HG02571 (cell line): ENCODE measurements around the gene NKAIN1.
"Not testable (repeated sequence)": the region's sequence is repeated elsewhere in the genome, so short reads cannot be mapped to it uniquely, and the experiment has no call there.

ENCODE experiments used
- ATAC-seq: cut with Tn5 transposase; IDR thresholded peaks from one replicate; pipeline ENCODE4 v1.9.1; 2021; ENCODE audit warnings: mild to moderate bottlenecking, moderate library complexity; ENCODE audit not compliant: unreplicated experiment

Gene NKAIN1

GRCh38 chr1:31239653-31240241, at the start of gene NKAIN1:
TSS of gene NKAIN1 (minus strand) at chr1:31239887. CDS start at chr1:31239547, 340 bp downstream.
- no peak for ATAC-seq

DNA sequence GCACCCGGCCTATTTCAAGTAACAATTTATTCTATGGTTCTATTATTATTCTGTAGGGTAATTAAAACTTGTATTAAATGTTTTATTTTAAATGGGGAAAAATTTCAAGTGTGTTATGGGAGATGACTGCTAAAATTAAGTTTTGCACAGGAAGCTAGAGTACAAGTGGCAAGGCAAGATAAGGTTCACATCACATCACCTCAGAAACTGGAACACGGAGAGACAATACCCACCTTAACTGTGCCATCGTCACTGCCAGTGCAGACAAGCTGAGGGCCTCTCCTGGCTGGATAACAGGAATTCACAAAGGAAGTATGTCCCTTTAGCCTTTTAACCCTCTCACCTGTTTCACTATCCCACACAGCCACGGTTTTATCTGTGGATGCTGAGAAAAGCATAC, 49.3 kb upstream of the NKAIN1 start:
- ATAC-seq, result no peak

- ATAC-seq, result not testable (repeated sequence)
These were observed 48.1 kb upstream of the NKAIN1 start for GRCh38 chr1:31287791-31288190.

GRCh38 chr1:31282426-31282825, 42.7 kb upstream of the NKAIN1 start:
- not testable (repeated sequence) for ATAC-seq

DNA sequence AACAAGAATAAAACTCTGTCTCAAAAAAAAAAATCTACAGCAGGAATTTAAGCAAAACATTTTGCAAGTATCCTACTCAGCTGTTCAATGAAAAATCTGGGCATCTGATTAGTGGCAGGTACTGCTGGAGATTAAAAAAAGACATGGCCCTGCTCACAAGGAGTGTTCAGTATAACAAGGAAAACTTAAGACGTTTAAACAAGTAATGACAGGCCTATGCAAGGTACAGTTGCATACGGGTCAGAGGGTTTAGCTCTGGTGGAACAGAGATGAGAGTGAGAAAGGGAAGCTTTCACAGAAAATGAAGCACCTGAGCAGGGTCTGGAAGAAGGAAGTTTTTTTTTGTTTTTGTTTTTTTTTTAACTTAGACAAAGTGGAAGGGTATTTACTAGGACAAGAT, 33.9 kb upstream of the NKAIN1 start:
- no peak for ATAC-seq

DNA sequence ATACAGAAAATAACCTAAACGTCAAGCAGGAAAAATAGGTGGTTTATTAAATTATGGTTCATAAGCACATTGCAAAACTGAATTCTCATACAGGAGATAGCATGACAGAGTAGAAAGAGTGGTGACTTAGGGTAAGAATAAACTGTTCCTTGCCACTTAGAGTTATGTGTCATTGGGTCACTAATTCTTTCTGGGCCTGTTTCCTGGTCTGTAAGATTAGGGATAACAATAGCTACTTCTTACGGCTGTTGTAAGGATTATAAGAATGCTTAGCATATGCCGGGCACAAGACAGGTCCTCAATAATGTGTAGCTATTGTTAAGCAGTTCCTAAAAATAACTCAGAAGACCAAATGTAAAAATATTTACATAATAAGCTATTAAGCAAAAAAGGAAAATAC, 32.7 kb upstream of the NKAIN1 start:
- ATAC-seq, result no peak

- no peak for ATAC-seq
These were observed 26.9 kb upstream of the NKAIN1 start for GRCh38 chr1:31266547-31266946.

GRCh38 chr1:31264790-31265386, 25.2 kb upstream of the NKAIN1 start:
- no peak for ATAC-seq

- no peak for ATAC-seq
These were observed 23.7 kb upstream of the NKAIN1 start for GRCh38 chr1:31263408-31263807.

- not testable (repeated sequence) for ATAC-seq
These were observed 22.7 kb upstream of the NKAIN1 start for GRCh38 chr1:31262393-31262792.

DNA sequence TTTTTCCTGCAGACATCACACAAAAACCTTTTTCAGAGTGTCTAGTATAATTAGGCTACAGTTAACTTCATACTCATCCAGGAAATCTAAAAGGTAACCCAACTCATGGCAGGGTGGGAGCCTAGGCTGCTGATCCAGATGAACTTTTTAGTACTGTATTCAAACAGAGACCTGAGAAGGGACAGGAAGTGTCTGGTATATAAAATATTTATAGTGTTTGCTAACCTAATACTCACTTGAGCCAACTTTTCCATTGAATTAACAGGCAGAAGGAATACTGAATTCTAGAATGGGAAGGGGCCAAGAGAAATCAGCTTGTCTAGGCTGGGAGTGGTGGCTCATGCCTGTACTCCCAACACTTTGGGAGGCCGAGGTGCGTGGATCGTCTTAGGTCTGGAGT, 22.2 kb upstream of the NKAIN1 start:
- no peak for ATAC-seq

- ATAC-seq, result no peak
These were observed 20.1 kb upstream of the NKAIN1 start for GRCh38 chr1:31259746-31260145.

DNA sequence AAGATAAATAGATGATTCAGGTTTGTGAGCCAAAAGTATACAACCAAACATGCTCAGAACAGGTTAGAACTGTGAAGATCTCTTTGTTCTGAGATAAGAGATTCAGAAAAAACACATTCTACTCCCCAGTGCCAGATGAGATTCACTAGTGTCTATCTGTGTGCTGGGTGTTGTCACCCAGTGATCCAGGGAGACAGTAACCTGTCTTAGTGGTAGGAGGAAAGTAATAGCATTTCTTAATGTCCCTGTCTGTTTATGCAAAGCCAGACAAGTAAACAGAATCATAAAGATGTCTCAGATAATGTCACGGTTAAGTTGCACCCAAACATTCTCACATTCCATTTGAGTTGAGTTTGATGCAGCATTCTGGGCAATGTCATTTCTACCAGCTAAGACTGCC, 18.9 kb upstream of the NKAIN1 start:
- no peak for ATAC-seq

DNA sequence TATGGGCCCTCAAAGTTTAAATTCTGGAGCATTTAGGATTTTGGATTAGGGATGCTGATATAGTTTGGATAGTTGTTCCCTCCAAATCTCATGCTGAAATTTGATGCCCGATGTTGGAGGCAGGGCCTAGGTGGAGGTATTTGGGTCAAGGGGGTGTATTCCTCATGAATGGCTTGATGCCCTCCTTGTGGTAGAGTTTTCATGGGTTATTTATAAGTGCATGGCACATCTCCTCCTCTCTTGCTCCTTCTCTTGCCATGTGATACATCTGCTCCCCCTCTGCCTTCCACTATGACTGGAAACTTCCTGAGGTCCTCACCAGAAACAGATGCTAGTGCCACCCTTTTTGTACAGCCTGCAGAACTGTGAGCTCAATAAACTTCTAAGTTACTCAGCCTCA, 17.5 kb upstream of the NKAIN1 start:
- ATAC-seq, result no peak

GRCh38 chr1:31249854-31250253, 10.2 kb upstream of the NKAIN1 start:
- no peak for ATAC-seq

DNA sequence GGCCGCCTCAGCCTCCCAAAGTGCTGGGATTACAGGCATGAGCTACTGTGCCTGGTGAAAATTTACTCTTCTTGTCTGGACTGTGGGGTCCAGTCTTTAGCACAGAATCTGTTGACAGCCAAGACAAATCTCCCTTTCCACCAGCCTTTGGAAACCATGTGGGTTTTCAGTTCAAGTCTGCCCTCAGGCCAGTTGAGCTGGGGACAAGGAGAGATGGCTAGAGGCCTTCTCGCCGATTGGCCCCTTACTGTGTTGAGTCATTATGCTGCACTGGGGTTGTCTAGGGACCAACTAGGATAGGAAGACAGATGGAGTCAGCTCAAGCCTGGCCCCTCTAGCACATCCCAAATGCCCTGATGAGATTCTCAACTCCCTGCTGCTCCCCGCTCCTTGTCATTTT, 8.6 kb upstream of the NKAIN1 start:
- ATAC-seq, result no peak

DNA sequence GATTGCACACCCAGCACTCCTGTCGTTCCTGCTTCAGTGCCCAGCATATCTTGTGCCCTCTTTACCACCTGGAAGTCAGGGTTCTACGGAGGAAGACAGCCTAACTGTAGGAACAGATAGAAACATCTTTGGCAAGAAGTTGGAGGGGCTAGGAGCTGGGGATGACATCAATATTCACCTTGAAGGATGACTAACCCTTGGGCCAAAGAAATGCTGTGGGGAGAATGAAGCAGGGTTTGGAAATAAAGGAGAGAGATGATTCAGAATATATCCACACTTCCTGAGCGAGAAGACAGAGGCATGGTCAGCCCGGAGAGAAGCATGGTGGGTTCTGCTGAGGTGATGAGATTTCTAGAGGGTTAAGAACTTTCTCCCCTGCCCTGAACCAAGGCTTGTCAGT, 4.6 kb upstream of the NKAIN1 start:
- ATAC-seq, result no peak

GRCh38 chr1:31243501-31244286, 4.0 kb upstream of the NKAIN1 start:
- ATAC-seq, result no peak

- ATAC-seq, result no peak
These were observed 1.6 kb upstream of the NKAIN1 start for GRCh38 chr1:31241321-31241720.

GRCh38 chr1:31238986-31239613, 587 bp downstream of the NKAIN1 start:
- ATAC-seq, result no peak

- ATAC-seq, result no peak
These were observed 1.1 kb downstream of the NKAIN1 start for GRCh38 chr1:31238612-31238985.

DNA sequence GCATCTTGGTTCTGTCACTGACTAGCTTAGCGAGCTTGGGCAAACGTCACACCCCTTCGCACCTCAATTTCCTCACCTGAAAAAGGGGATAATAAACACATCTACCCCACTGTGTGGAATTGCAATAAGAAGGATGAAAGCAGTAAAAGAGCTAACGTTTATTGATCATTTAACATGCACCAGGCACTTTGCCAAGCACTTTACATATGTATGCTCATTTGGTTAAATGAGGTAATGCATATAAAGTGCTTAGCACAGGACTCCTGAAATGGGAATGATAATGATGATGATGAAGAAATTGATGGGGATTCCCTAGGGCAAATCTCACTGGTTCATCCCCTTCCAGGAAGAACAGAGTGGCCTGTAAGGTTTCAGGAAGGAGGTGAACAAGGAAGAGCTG, 4.8 kb downstream of the NKAIN1 start:
- no peak for ATAC-seq
